Fibroblast of lung (primary cell): ENCODE measurements around the gene CSF1R.

Source experiments
- CTCF ChIP-seq, 2 donors: IDR thresholded peaks in 1 of 2; conservative IDR thresholded peaks in 1 of 2; 1 replicate in 1 of 2; 2 replicates in 1 of 2; pipeline ENCODE4 v1.5.1; 2011 to 2012; ENCODE audit warnings: low read length in 2 of 2, control low read depth in 1 of 2, inconsistent platforms in 1 of 2, low read depth in 1 of 2, mild to moderate bottlenecking in 1 of 2
- EZH2 ChIP-seq: IDR thresholded peaks from 2 replicates; pipeline ENCODE4 v1.5.1; 2012; ENCODE audit warnings: low read length, control low read depth, mild to moderate bottlenecking; ENCODE audit errors: missing control alignments

- TF ChIP-seq CTCF (conservative IDR thresholded peaks at IDR 0.05 in 1 of 2, IDR thresholded peaks at IDR 0.05 in 1 of 2; ENCODE audit: low read depth in 1 of 2, low read length in 2 of 2) = no peak
- TF ChIP-seq EZH2 = no peak
Measured at GRCh38 chr5:150106674-150107426, 20.5 kb upstream of the CSF1R start.
